Testis (tissue), 2 donors: ENCODE results near the gene SCEL.

Experiments
- CTCF ChIP-seq, 3 experiments: fragments of 450-650 bp in 2 of 3; fragments of 200-600 bp in 1 of 3; sonication (generic) in 1 of 3; IDR thresholded peaks; one replicate each; pipeline ENCODE4 v1.5.1; 2016 to 2019; ENCODE audit warnings: antibody characterized with exemption in 3 of 3, mild to moderate bottlenecking in 2 of 3, moderate library complexity in 1 of 3
- POLR2A ChIP-seq: fragments of 450-650 bp; IDR thresholded peaks from one replicate; pipeline ENCODE4 v1.6.1; 2017; ENCODE audit warnings: antibody characterized with exemption, mild to moderate bottlenecking, moderate library complexity

GRCh38 chr13:77563111-77563510 is 27.6 kb downstream of the SCEL start:
- TF ChIP-seq CTCF (IDR thresholded peaks at IDR 0.05): no peak
- no peak for TF ChIP-seq POLR2A
